Epidermal melanocyte (primary cell): Measurements from ENCODE around the gene TTC36.
"Not testable (repeated sequence)": the region's sequence is repeated elsewhere in the genome, so short reads cannot be mapped to it uniquely, and the experiment has no call there.

Experiments
- DNase-seq: peaks from one replicate; pipeline ENCODE4 v3.0.0; 2011; ENCODE audit warnings: low spot score; ENCODE audit not compliant: insufficient read length

The TTC36 gene

GRCh38 chr11:118527109-118527508 is at the start of gene TTC36:
TSS of gene TTC36 (plus strand) at chr11:118527474. CDS start at chr11:118527495, 21 bp downstream.
- no peak for DNase-seq

DNA sequence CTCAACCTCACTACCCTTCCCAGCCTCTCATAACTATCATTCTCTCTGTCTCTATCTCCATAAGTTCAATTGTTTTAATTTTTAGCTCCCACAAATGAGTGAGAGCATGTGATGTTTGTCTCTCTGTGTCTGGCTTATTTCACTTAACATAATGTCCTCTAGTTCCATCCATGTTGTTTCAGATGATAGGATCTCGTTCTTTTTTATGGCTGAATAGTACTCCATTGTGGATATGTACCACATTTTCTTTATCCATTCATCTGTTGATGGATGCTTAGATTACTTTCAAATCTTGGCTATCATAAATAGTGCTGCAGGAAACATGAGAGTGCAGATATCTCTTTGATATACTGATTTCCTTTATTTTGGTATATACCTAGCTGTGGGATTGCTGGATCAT is 46.0 kb upstream of the TTC36 start:
- not testable (repeated sequence) for DNase-seq

GRCh38 chr11:118484405-118484804 is 42.9 kb upstream of the TTC36 start:
- no peak for DNase-seq

GRCh38 chr11:118485273-118485672 is 42.0 kb upstream of the TTC36 start:
- DNase-seq = no peak

GRCh38 chr11:118488480-118489109 is 38.7 kb upstream of the TTC36 start:
- peak; percentile 67 for DNase-seq

GRCh38 chr11:118491041-118491440 is 36.2 kb upstream of the TTC36 start:
- DNase-seq = no peak

- no peak for DNase-seq
These were observed 29.4 kb upstream of the TTC36 start for GRCh38 chr11:118497831-118498230.

GRCh38 chr11:118503216-118503615 is 24.1 kb upstream of the TTC36 start:
- DNase-seq = no peak

GRCh38 chr11:118511601-118512000 is 15.7 kb upstream of the TTC36 start:
- no peak for DNase-seq

- DNase-seq = no peak
These were observed 13.2 kb upstream of the TTC36 start for GRCh38 chr11:118514103-118514502.

DNA sequence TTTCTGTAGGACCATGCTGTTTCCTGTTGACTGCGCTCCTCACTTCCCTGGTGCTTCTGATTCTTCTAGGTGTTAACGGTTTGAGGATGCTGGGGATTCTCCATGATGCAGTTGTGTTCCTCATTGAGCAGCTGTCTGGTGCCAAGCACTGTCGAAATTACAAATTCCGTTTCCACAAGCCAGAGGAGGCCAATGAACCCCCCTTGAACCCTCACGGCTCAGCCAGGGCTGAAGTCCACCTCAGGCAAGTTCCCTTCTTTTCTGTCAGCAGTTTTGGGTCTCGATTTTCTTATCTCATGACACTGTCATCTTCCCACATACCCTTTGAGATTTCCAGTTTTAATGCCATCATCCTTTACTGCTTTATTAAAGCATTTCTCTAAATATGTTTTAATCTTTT is 7.7 kb upstream of the TTC36 start:
- no peak for DNase-seq

DNA sequence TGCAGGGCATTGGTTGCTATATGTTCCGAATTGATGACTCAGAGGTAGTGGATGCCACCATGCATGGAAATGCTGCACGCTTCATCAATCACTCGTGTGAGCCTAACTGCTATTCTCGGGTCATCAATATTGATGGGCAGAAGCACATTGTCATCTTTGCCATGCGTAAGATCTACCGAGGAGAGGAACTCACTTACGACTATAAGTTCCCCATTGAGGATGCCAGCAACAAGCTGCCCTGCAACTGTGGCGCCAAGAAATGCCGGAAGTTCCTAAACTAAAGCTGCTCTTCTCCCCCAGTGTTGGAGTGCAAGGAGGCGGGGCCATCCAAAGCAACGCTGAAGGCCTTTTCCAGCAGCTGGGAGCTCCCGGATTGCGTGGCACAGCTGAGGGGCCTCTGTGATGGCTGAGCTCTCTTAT is 5.4 kb upstream of the TTC36 start:
- no peak for DNase-seq

DNA sequence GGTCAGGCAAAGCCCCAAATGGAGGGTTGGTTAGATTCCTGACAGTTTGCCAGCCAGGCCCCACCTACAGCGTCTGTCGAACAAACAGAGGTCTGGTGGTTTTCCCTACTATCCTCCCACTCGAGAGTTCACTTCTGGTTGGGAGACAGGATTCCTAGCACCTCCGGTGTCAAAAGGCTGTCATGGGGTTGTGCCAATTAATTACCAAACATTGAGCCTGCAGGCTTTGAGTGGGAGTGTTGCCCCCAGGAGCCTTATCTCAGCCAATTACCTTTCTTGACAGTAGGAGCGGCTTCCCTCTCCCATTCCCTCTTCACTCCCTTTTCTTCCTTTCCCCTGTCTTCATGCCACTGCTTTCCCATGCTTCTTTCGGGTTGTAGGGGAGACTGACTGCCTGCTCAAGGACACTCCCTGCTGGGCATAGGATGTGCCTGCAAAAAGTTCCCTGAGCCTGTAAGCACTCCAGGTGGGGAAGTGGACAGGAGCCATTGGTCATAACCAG is 4.7 kb upstream of the TTC36 start:
- no peak for DNase-seq

GRCh38 chr11:118524356-118524755 is 2.9 kb upstream of the TTC36 start:
- no peak for DNase-seq

GRCh38 chr11:118524757-118525470 is 2.4 kb upstream of the TTC36 start:
- no peak for DNase-seq

GRCh38 chr11:118526688-118527087 is 586 bp upstream of the TTC36 start:
- DNase-seq = no peak

GRCh38 chr11:118528511-118528910 is 1.2 kb downstream of the TTC36 start:
- no peak for DNase-seq

- DNase-seq = no peak
These were observed 2.4 kb downstream of the TTC36 start for GRCh38 chr11:118529584-118530175.

GRCh38 chr11:118530180-118530682 is 3.0 kb downstream of the TTC36 start:
- no peak for DNase-seq

- DNase-seq = peak; percentile 71
These were observed 3.7 kb downstream of the TTC36 start, which contains the start of gene TMEM25 for GRCh38 chr11:118530683-118531596. TSS of gene TMEM25 (plus strand) at chr11:118531192. CDS start at chr11:118531802, 610 bp downstream.

GRCh38 chr11:118531597-118532084 is 4.4 kb downstream of the TTC36 start:
- DNase-seq = no peak
